ENCODE data around the gene MRPS15. TPM values are rescaled to one million over a fixed set of nuclear protein-coding genes. Genes with fewer than 3 reads are reported as not detected.
"Not testable (repeated sequence)": the region's sequence is repeated elsewhere in the genome, so short reads cannot be mapped to it uniquely, and the experiment has no call there.

The MRPS15 gene
- total RNA-seq, 1 donor from 2014 or later: 67.0 TPM

DNA sequence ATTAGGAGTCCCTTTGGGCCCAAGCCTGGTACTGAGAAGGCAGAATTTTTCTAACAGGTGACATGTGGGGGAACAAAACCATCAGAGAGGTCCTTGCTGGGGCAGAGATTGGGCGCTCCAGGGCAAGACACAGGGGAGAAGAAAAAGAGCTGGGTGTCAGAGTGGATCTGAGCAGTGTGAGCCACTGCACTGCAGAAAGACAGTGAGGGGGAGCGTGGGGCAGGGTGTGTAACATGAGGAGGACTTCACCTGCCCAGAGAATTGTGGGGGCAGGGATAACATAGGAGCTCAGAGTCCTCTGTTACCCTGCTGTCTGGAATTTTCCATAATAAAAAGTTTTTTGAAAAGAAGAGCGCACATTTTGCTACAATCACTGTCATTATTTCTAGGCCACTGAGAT lies 44.1 kb upstream of the MRPS15 start:
- H3K9me3 Mint-ChIP-seq: no peaks in the 10 kb centered on the region
- no peak overlapping the region for H3K27ac Mint-ChIP-seq
- H3K36me3 Mint-ChIP-seq (ENCODE audit: low read depth): no peaks in the 10 kb centered on the region
- H3K4me1 Mint-ChIP-seq: no peaks in the 10 kb centered on the region
- DNase-seq (no peak), ATAC-seq (ENCODE audit: low read depth) (no peak)
- intact Hi-C loops (cut with micrococcal nuclease): no loop called here
- CTCF ChIA-PET: interaction anchor here (0.7 kb wide), 1 partner anchor 9 kb away, joined by 3 read pairs; no protein-coding TSS in a partner anchor
- TF ChIP-seq, protein P1, sequence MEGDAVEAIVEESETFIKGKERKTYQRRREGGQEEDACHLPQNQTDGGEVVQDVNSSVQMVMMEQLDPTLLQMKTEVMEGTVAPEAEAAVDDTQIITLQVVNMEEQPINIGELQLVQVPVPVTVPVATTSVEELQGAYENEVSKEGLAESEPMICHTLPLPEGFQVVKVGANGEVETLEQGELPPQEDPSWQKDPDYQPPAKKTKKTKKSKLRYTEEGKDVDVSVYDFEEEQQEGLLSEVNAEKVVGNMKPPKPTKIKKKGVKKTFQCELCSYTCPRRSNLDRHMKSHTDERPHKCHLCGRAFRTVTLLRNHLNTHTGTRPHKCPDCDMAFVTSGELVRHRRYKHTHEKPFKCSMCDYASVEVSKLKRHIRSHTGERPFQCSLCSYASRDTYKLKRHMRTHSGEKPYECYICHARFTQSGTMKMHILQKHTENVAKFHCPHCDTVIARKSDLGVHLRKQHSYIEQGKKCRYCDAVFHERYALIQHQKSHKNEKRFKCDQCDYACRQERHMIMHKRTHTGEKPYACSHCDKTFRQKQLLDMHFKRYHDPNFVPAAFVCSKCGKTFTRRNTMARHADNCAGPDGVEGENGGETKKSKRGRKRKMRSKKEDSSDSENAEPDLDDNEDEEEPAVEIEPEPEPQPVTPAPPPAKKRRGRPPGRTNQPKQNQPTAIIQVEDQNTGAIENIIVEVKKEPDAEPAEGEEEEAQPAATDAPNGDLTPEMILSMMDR (IDR thresholded peaks at IDR 0.05): no peak
- H3K4me3 Mint-ChIP-seq: no peak overlapping the region
- POLR2A ChIA-PET: no interaction called here
- H3K27me3 Mint-ChIP-seq: peaks cover 15% of the 10 kb centered on the region

DNA sequence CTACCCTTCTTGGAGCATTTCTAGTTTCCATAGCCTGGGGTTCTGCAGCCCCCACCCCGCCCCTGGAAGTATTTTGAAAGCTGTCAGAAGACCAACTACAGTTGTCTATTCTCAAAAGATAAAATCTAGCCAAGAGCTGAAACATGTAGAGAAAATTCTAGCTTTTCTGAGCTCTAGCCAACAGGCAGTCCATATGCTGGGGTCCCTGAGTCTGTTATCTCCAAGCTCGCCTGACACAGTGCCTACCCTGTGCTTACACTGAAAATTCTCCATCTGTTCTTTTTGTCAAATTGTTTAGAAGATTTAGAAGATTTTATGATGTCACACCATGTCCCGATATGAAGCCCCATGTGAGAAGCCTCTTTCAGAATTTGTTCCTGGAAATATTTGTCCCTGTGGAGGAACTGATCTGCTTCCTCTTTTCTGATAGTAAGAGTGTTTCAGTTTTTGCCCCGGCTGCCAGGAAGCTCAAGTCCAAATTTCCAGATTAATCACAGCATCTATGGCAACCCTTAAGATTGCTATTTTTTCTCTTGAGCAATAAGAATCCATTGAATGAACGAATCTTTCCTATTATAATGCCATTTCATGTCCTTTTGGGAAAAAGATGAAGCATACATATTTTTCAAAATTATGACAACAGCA lies 42.2 kb upstream of the MRPS15 start:
- Mint-ChIP-seq H3K27ac (no peak overlapping the region), H3K36me3 (ENCODE audit: low read depth) (no peaks in the 10 kb centered on the region), H3K4me1 (no peaks in the 10 kb centered on the region), H3K27me3 (peaks cover 17% of the 10 kb centered on the region), H3K9me3 (no peaks in the 10 kb centered on the region), H3K4me3 (no peak overlapping the region)
- POLR2A ChIA-PET: no interaction called here
- ATAC-seq (ENCODE audit: low read depth) (no peak), DNase-seq (no peak)
- CTCF ChIA-PET: interaction anchor here (1.3 kb wide), 1 partner anchor 10 kb away, joined by 3 read pairs; no protein-coding TSS in a partner anchor
- TF ChIP-seq, protein P1 (IDR thresholded peaks at IDR 0.05): no peak
- intact Hi-C loops (cut with micrococcal nuclease): no loop called here

DNA sequence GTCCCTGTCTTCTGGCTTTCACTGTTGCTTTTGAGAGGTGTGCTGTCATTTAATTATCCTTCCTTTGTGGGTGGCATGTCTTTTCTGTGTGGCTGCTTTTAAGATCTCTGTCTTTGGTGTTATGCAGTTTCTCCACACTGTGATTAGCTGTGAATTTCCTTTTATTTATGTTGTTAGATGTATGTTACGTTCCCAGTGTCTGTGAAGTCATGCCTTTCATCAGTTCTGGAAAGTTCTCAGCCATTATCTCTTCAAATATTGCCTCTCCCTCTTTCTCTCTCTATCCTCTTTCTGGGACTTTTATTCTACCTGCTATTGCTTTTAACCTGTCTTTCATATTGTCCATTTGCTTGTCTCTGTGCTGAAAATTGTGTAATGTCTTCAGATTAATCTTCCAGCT lies 39.5 kb upstream of the MRPS15 start:
- ChIA-PET CTCF (interaction anchor here (1.7 kb wide), 1 partner anchor 12 kb away, joined by 3 read pairs; no protein-coding TSS in a partner anchor), POLR2A (no interaction called here)
- Mint-ChIP-seq H3K4me3 (no peak overlapping the region), H3K4me1 (no peaks in the 10 kb centered on the region), H3K27ac (no peak overlapping the region), H3K27me3 (peaks cover 17% of the 10 kb centered on the region), H3K36me3 (ENCODE audit: low read depth) (no peaks in the 10 kb centered on the region), H3K9me3 (no peaks in the 10 kb centered on the region)
- intact Hi-C loops (cut with micrococcal nuclease): no loop called here
- no peak for ATAC-seq (ENCODE audit: low read depth)
- no peak for DNase-seq
- TF ChIP-seq, protein P1 (IDR thresholded peaks at IDR 0.05): no peak

DNA sequence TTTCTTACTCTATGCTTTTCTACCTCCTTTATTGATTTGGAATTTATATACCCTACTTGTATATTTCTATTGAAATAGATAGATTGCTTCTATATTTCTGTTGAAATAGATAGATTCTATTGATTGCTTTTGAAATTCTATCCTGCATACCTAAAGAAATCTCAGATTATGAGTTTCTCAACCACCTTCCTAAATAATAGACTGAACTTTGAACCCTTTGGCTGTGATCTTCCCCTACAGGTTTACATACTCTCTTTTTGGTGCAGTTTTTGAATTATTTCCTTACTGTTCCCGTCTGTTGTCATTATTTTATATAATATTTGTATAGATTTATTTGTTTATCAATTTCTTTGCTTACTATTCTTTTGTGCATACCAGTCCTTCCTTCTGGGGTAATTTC lies 39.0 kb upstream of the MRPS15 start:
- H3K27me3 Mint-ChIP-seq: peaks cover 17% of the 10 kb centered on the region
- ChIA-PET POLR2A (no interaction called here), CTCF (interaction anchor here (1.7 kb wide), 1 partner anchor 13 kb away, joined by 3 read pairs; no protein-coding TSS in a partner anchor)

DNA sequence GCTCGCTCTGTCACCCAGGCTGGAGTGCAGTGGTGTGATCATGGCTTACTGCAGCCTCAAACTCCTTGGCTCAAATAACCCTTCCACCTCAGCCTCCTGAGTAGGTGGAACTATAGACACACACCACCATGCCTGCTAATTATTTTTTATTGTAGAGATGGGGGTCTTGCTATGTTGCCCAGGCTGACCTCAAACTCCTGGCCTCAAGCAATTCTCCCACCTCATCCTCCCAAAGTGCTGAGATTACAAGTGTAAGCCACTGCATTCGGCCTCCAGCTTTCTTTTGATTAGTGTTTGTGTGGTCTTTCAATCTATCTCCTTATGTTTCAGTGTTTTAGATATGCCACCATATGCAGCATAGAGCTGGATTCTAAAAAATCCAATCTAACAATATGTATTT lies 38.4 kb upstream of the MRPS15 start:
- no peaks in the 10 kb centered on the region for H3K36me3 Mint-ChIP-seq (ENCODE audit: low read depth)
- H3K4me1 Mint-ChIP-seq: no peaks in the 10 kb centered on the region
- TF ChIP-seq, protein P1 (IDR thresholded peaks at IDR 0.05): no peak
- ATAC-seq (ENCODE audit: low read depth): no peak
- H3K4me3 Mint-ChIP-seq: no peak overlapping the region
- intact Hi-C loops (cut with micrococcal nuclease): no loop called here
- peaks cover 15% of the 10 kb centered on the region for H3K27me3 Mint-ChIP-seq
- no peak for DNase-seq
- H3K9me3 Mint-ChIP-seq: no peaks in the 10 kb centered on the region
- CTCF ChIA-PET: interaction anchor here (1.7 kb wide), 1 partner anchor 13 kb away, joined by 3 read pairs; no protein-coding TSS in a partner anchor
- no peak overlapping the region for H3K27ac Mint-ChIP-seq
- POLR2A ChIA-PET: no interaction called here

More for the DNA sequence above, 39.0 kb upstream of the MRPS15 start:
- no peaks in the 10 kb centered on the region for H3K36me3 Mint-ChIP-seq (ENCODE audit: low read depth)
- intact Hi-C loops (cut with micrococcal nuclease): no loop called here
- no peaks in the 10 kb centered on the region for H3K9me3 Mint-ChIP-seq
- TF ChIP-seq, protein P1 (IDR thresholded peaks at IDR 0.05): no peak
- ATAC-seq (ENCODE audit: low read depth): no peak
- H3K4me3 Mint-ChIP-seq: no peak overlapping the region
- no peaks in the 10 kb centered on the region for H3K4me1 Mint-ChIP-seq
- H3K27ac Mint-ChIP-seq: no peak overlapping the region
- DNase-seq: no peak

DNA sequence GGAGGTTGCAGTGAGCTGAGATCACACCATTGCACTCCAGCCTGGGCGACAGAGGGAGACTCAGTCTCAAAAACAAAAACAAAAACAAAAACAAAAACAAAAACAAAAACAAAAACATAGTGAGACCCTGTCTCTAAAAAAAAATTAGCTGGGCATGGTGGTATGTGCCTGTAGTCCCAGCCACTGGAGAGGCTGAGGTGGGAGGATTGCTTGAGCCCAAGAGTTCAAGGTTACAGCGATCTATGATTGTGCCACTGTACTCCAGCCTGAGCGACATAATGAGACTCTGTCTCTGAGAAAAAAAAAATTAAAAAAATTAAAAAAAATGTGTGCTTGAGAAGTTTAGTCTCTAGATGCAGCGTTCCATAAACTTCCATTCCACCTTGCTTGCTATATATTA lies 37.7 kb upstream of the MRPS15 start:
- H3K27ac Mint-ChIP-seq; H3K4me1 Mint-ChIP-seq; H3K27me3 Mint-ChIP-seq; H3K9me3 Mint-ChIP-seq; ATAC-seq (ENCODE audit: low read depth); DNase-seq; H3K36me3 Mint-ChIP-seq (ENCODE audit: low read depth); POLR2A ChIA-PET; intact Hi-C loops (cut with micrococcal nuclease); H3K4me3 Mint-ChIP-seq: not testable (repeated sequence)
- CTCF ChIA-PET: interaction anchor here (1.7 kb wide), 1 partner anchor 14 kb away, joined by 3 read pairs; no protein-coding TSS in a partner anchor
